D721Med (cell line): ENCODE data around the gene EPHB3.

Experiments used
- DNase-seq: peaks from one replicate; pipeline ENCODE4 v3.0.0; 2011; ENCODE audit warnings: low spot score; ENCODE audit not compliant: insufficient read length
- FAIRE-seq: peaks from 2 replicates; lab custom pipeline; 2011; peaks lifted over from hg19 to GRCh38; lab: Jason Lieb, UNC
- TF ChIP-seq, protein P1 (sequence below): IDR thresholded peaks from 2 replicates; pipeline ENCODE4 v1.5.1; 2012; ENCODE audit warnings: mild to moderate bottlenecking, control low read depth; ENCODE audit not compliant: insufficient read depth; ENCODE audit errors: missing control alignments

The EPHB3 gene

DNA sequence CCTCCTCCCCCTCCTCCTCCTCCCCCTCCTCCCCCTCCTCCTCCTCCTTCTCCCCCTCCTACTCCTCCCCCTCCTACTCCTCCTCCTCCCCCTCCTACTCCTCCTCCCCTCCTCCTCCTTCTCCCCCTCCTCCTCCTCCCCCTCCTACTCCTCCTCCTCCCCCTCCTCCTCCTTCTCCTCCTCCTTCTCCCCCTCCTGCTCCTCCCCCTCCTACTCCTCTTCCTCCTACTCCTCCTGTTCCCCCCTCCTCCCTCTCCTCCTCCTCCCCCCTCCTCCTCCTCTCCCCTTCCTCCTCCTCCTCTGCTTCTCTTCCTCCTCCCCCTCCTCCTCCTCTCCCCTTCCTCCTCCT is 17.1 kb upstream of the EPHB3 start:
- TF ChIP-seq, protein P1, sequence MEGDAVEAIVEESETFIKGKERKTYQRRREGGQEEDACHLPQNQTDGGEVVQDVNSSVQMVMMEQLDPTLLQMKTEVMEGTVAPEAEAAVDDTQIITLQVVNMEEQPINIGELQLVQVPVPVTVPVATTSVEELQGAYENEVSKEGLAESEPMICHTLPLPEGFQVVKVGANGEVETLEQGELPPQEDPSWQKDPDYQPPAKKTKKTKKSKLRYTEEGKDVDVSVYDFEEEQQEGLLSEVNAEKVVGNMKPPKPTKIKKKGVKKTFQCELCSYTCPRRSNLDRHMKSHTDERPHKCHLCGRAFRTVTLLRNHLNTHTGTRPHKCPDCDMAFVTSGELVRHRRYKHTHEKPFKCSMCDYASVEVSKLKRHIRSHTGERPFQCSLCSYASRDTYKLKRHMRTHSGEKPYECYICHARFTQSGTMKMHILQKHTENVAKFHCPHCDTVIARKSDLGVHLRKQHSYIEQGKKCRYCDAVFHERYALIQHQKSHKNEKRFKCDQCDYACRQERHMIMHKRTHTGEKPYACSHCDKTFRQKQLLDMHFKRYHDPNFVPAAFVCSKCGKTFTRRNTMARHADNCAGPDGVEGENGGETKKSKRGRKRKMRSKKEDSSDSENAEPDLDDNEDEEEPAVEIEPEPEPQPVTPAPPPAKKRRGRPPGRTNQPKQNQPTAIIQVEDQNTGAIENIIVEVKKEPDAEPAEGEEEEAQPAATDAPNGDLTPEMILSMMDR = no peak
- DNase-seq (no peak), FAIRE-seq (no peak)

DNA sequence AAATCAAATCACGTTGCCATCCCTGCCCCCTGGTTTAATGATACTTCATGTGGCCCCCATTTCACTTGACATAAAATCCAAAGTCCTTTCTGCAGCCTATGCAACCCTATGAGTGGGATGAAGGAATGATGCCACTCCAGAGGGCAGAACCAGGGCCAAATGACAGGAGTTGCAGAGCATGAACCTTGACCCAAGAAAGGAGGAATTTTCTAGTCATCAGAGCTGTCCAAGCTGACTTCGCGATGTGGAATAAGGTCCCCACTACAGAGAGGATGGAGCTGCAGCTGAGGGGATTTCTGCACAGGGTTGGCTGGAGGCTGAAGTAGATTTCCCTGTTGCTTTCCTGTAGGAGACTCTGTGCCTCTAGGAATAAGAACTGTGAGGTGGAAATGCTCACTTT is 15.8 kb upstream of the EPHB3 start:
- DNase-seq (no peak), FAIRE-seq (no peak)
- TF ChIP-seq, protein P1 = no peak

GRCh38 chr3:184546252-184546651 is 15.3 kb upstream of the EPHB3 start:
- FAIRE-seq (no peak), DNase-seq (no peak)
- TF ChIP-seq, protein P1 = no peak

DNA sequence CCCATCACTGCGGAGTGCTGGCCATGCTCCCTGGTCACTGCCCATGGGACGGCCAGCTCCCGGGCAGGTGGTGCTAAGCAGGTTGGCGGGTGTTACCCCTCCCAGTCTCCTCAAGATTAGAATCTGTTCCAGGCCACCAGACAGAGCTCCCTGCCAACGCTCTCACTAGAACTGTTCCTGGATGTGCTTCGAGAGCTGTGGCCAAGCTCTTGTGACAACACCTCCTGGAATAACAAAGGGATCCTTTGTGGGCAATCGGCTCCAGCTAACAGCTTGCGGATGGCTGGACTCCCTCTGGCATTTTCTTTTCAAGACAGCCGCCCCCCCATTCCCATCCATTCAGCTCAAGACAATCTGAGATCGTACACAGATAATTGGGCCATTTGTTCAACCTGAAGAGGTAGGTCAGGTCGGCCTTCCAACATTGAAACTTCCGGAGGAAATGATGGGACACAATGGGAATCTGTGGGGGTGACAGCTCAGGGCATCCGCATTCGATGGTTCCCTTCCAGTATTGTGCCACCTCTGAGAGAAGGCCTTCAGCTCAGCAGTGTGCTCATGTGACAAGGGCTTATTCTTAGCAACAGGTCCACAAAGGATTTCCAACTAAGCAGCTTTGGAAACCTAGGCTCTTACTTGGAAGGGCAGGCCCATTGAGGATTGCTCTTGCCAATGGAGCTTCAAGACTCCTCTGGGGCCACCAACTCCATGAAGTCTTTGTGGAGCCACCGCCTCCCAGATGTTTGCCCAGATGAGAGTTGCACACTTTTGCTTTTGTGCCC is 11.6 kb upstream of the EPHB3 start:
- FAIRE-seq = no peak
- TF ChIP-seq, protein P1 = no peak
- no peak for DNase-seq

DNA sequence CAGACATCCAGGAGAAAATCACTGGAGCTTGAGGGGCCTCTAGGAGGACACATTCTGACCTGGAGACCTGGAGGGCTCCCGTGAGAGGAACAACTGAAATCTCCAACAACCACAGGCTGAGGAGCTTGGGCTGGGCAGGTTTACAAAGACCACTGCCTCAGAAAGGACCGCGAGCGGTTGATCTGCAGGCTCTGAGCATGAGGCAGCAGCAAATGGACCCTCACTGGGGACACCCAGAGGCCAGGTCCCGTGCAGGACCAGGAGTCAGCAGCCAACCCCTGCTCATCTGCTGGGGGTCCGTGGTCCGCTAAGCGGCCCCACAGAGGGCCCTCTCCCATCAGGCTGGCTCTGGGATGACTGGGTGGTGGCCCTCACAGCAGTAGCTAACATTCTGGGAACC is 10.5 kb upstream of the EPHB3 start:
- DNase-seq (no peak), FAIRE-seq (no peak)
- TF ChIP-seq, protein P1 = no peak

DNA sequence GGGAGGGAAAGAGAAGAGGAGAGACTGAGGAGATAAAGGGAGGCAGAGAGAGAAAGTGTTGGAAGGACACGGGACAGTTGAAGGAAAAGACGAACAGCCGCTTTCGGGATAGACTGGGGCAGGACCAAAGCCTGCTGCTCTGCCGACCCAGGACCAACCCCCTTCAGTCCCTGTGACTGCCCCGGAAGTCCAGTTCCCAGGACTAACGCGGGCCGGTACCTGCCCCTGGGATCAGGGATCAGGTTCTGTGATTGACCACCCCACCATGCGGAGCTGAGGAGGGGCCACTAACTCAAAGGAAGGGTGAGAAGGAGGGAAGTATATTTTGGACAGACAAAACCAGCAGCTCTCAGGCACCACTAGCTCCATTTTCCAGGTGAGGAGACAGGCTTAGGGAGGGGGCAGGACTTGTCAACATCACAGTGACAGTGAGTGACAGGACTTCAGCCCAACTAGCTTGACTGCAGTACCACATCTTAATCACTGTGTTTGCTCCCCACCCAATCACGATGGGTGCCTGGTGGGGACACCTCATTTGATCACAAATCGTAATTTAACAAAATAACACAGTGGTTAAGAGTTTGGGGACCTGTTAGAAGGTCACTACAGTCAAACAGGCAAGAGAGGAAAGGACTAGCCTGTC is 9.8 kb upstream of the EPHB3 start:
- FAIRE-seq (no peak), DNase-seq (no peak)
- TF ChIP-seq, protein P1 = no peak

DNA sequence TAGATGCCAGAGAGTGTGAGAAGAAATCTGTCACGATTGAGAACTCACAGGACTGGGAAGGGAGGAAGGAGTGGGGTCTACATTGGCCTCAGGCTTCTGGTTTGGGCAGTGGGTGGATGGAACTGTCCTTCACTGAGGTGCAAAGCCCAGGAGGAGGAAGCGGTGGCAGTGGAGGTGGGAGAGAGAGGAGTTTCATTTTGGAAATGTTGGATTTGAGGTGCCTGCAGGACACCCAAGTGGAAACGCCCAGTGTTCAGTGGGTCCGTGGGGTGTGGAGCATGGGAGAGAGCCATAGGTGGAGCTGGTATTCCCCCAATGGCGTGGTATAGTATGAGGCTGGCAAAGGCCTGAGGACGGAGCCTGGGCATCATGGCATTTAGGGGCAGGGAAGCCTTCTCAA is 9.3 kb upstream of the EPHB3 start:
- no peak for FAIRE-seq
- no peak for DNase-seq
- TF ChIP-seq, protein P1 = no peak
